K562 (cell line): Measurements from ENCODE around the gene ARHGEF4. TPM values are rescaled to one million over a fixed set of nuclear protein-coding genes. Genes with fewer than 3 reads are reported as not detected.

Experiments used
- ATAC-seq: fragments of 200-7000 bp; cut with Tn5 transposase; 3 replicates; pipeline ENCODE4 v1.9.1; 2020; ENCODE audit warnings: moderate library complexity
- BruUV-seq: library from RNA; stranded (reverse); fragments of 400-500 nt; replicated peaks from 2 replicates; lab custom pipeline; 2021; lab: Mats Ljungman, UMichigan
- CTCF ChIA-PET: fragments of 300-600 bp; formaldehyde crosslinking; extraction: SDS; loops from one replicate; lab custom pipeline; 2021; ENCODE audit warnings: low intra/inter-chr PET ratio; lab: Yijun Ruan, JAX
- POLR2A ChIA-PET: fragments of 300-600, 350-650 bp; sonication (Branson Sonifier 250); formaldehyde crosslinking; extraction: SDS; loops from one replicate; lab custom pipeline; 2021; ENCODE audit warnings: antibody characterized with exemption, inconsistent platforms; lab: Yijun Ruan, JAX
- DNase-seq, 4 experiments: peaks; one replicate each; pipeline versions ENCODE4 v3.0.0 to v3.0.0-alpha.2; 2011 to 2018; ENCODE audit warnings: low spot score in 3 of 4, mixed read lengths in 3 of 4; ENCODE audit errors: extremely low read depth in 1 of 4
- FAIRE-seq: peaks from 2 replicates; lab custom pipeline; 2011; peaks lifted over from hg19 to GRCh38; lab: Jason Lieb, UNC
- H2AFZ ChIP-seq: 2 replicates; pipeline ENCODE4 v1.6.0; 2011; ENCODE audit warnings: low read depth, low read length, control low read depth, inconsistent platforms
- H3K27ac ChIP-seq: fragments of 200-600 bp; 3 replicates; pipeline ENCODE4 v1.8.0; 2011; ENCODE audit warnings: low read depth, mild to moderate bottlenecking, control low read depth, inconsistent platforms, low read length, moderate library complexity, mixed read lengths; ENCODE audit errors: extremely low read depth
- H3K27me3 ChIP-seq, 2 experiments: fragments of 300-600 bp in 1 of 2; 2 replicates in 1 of 2; 3 replicates in 1 of 2; pipeline versions ENCODE4 v1.6.0 to v1.8.0; 2011; ENCODE audit warnings: inconsistent platforms in 2 of 2, low read length in 2 of 2, mild to moderate bottlenecking in 1 of 2, mixed read lengths in 1 of 2, moderate library complexity in 1 of 2; ENCODE audit not compliant: control insufficient read depth in 2 of 2, insufficient read depth in 2 of 2
- H3K36me3 ChIP-seq: fragments of 300-600 bp; 3 replicates; pipeline ENCODE4 v1.8.0; 2011; ENCODE audit warnings: mild to moderate bottlenecking, low read length, inconsistent platforms; ENCODE audit not compliant: control insufficient read depth, insufficient read depth
- H3K4me1 ChIP-seq, 2 experiments: fragments of 200-600 bp in 1 of 2; replicated peaks in 1 of 2; 2 replicates in 1 of 2; 3 replicates in 1 of 2; pipeline versions ENCODE4 v1.5.1 to v1.8.0; 2011; ENCODE audit warnings: inconsistent platforms in 2 of 2, low read length in 2 of 2, mild to moderate bottlenecking in 1 of 2, mixed read lengths in 1 of 2, moderate library complexity in 1 of 2; ENCODE audit not compliant: control insufficient read depth in 2 of 2, insufficient read depth in 2 of 2
- H3K4me2 ChIP-seq: 2 replicates; pipeline ENCODE4 v1.6.1; 2011; ENCODE audit warnings: low read length, control low read depth, inconsistent platforms, mixed read lengths; ENCODE audit not compliant: insufficient read depth
- H3K4me3 ChIP-seq: fragments of 200-600 bp; sonication (generic), shearing (Covaris generic); 2 replicates; pipeline ENCODE4 v1.5.1; 2016; ENCODE audit warnings: control low read depth, inconsistent platforms
- H3K79me2 ChIP-seq: fragments of 200-600 bp; 3 replicates; pipeline ENCODE4 v1.8.0; 2011; ENCODE audit warnings: low read length, inconsistent platforms; ENCODE audit not compliant: control insufficient read depth, insufficient read depth
- H3K9ac ChIP-seq, 2 experiments: 2 replicates each; pipeline versions ENCODE4 v1.6.0 to v1.6.1; 2011; ENCODE audit warnings: low read depth in 2 of 2, low read length in 2 of 2, control low read depth in 1 of 2, inconsistent platforms in 1 of 2, mild to moderate bottlenecking in 1 of 2, mixed read lengths in 1 of 2; ENCODE audit not compliant: insufficient read depth in 1 of 2
- H3K9me1 ChIP-seq: one replicate; pipeline ENCODE4 v1.6.0; 2011; ENCODE audit warnings: inconsistent platforms, mild to moderate bottlenecking, low read length, moderate library complexity; ENCODE audit not compliant: control insufficient read depth, insufficient read depth
- H3K9me3 ChIP-seq: replicated peaks from 2 replicates; pipeline ENCODE4 v1.5.1; 2011; ENCODE audit warnings: low read depth, low read length, inconsistent platforms; ENCODE audit not compliant: control insufficient read depth, insufficient read depth
- H4K20me1 ChIP-seq: replicated peaks from 2 replicates; pipeline ENCODE4 v1.6.1; 2011; ENCODE audit warnings: low read length, inconsistent platforms, mixed read lengths; ENCODE audit not compliant: control insufficient read depth, insufficient read depth
- AFF1 ChIP-seq, 2 experiments: fragments of 450-650 bp; IDR thresholded peaks; 2 replicates each; pipeline ENCODE4 v1.6.1; 2018; ENCODE audit warnings: mild to moderate bottlenecking in 2 of 2, low read depth in 1 of 2; ENCODE audit not compliant: partially characterized antibody in 2 of 2
- DIDO1 ChIP-seq: fragments of 450-650 bp; IDR thresholded peaks from 2 replicates; pipeline ENCODE4 v1.6.1; 2016; ENCODE audit warnings: low read depth, missing biosample characterization, missing genetic modification characterization
- GMEB1 ChIP-seq: fragments of 250-450 bp; sonication (Bioruptor Pico); IDR thresholded peaks from 2 replicates; pipeline ENCODE4 v1.4.0; 2020; ENCODE audit warnings: mild to moderate bottlenecking
- HOXB6 ChIP-seq: fragments of 250-450 bp; sonication (Bioruptor Pico); IDR thresholded peaks from 2 replicates; pipeline ENCODE4 v1.5.1; 2022; ENCODE audit warnings: mild to moderate bottlenecking, borderline replicate concordance
- ILF3 ChIP-seq: fragments of 450-650 bp; IDR thresholded peaks from 2 replicates; pipeline ENCODE4 v1.6.1; 2018; ENCODE audit warnings: antibody characterized with exemption, mild to moderate bottlenecking, moderate library complexity, borderline replicate concordance
- KLF13 ChIP-seq: fragments of 450-650 bp; IDR thresholded peaks from 2 replicates; pipeline ENCODE4 v1.6.1; 2016; ENCODE audit warnings: missing genetic modification characterization, low read depth, mild to moderate bottlenecking, missing compliant biosample characterization, moderate library complexity, borderline replicate concordance
- MEF2A ChIP-seq: IDR thresholded peaks from 2 replicates; pipeline ENCODE4 v1.6.1; 2011; ENCODE audit warnings: low read depth, mild to moderate bottlenecking, low read length, moderate library complexity; ENCODE audit not compliant: control insufficient read depth
- MYNN ChIP-seq, 2 experiments: sonication (generic); formaldehyde crosslinking in 1 of 2; IDR thresholded peaks; 2 replicates each; pipeline versions ENCODE4 v1.5.0 to v1.6.1; 2016 to 2020; ENCODE audit warnings: antibody characterized with exemption in 1 of 2, missing genetic modification reagents in 1 of 2
- SNRNP70 ChIP-seq: fragments of 200-400 bp; formaldehyde crosslinking; optimal IDR thresholded peaks from 2 replicates; pipeline ENCODE3; 2017; ENCODE audit warnings: low read depth, low read length
- SUPT5H ChIP-seq: fragments of 450-650 bp; IDR thresholded peaks from 2 replicates; pipeline ENCODE4 v1.6.1; 2016
- TCFL5 ChIP-seq: fragments of 250-450 bp; sonication (Bioruptor Pico); conservative IDR thresholded peaks from 2 replicates; pipeline ENCODE4 v1.6.1; 2021; ENCODE audit warnings: mild to moderate bottlenecking, moderate library complexity, matching md5 sums
- THAP7 ChIP-seq: fragments of 250-450 bp; sonication (Bioruptor Pico); IDR thresholded peaks from 2 replicates; pipeline ENCODE4 v1.5.0; 2021
- ZNF134 ChIP-seq: fragments of 250-450 bp; sonication (Bioruptor Pico); conservative IDR thresholded peaks from 2 replicates; pipeline ENCODE4 v1.4.0; 2020
- ZNF274 ChIP-seq: IDR thresholded peaks from 2 replicates; pipeline ENCODE4 v1.6.1; 2011; ENCODE audit warnings: low read depth, mild to moderate bottlenecking, low read length, moderate library complexity, borderline replicate concordance
- WGBS: fragments of 100-300 bp; shearing (Covaris generic); methylation state at CpG from one replicate; pipeline ENCODE4 v1.1.6; 2016; ENCODE audit warnings: low coverage, mixed read lengths; ENCODE audit not compliant: insufficient coverage; ENCODE audit errors: missing lambda C conversion rate; 5-methylcytosine and 5-hydroxymethylcytosine counted together
- in situ Hi-C: fragments of 300-500 bp; cut with MboI; formaldehyde crosslinking; loops from 4 replicates; pipeline ENCODE4 v1.15.0; 2018; ENCODE audit warnings: inconsistent platforms, mixed read lengths
- intact Hi-C: fragments of 100-400 bp; cut with micrococcal nuclease; formaldehyde crosslinking; loops from 2 replicates; pipeline ENCODE4 v1.14.2; 2022
- polyA plus RNA-seq, 8 experiments: library from polyadenylated mRNA; depleted of rRNA in 4 of 8; stranded (reverse) in 5 of 8; unstranded in 3 of 8; fragments of >200 nt; fragmentation: Nextera tagmentation in 2 of 8; fragmentation: Illumina TruSeq in 1 of 8; extraction: Ambion mirVana in 2 of 8; extraction: Trizol in 1 of 8; gene quantifications; 2 replicates each; pipeline versions ENCODE4 v1.2.1 to v1.2.3, GENCODE V29; 2011 to 2014; ENCODE audit warnings: inconsistent platforms in 1 of 8, missing spikeins in 1 of 8
- total RNA-seq, 7 experiments: library from RNA; depleted of rRNA in 6 of 7; stranded (reverse); fragments of >200 nt in 6 of 7; fragmentation: Illumina TruSeq in 2 of 7; extraction: Trizol in 2 of 7; gene quantifications; 2 replicates each; pipeline versions ENCODE4 v1.2.1 to v1.2.3, GENCODE V29; 2011 to 2021; ENCODE audit warnings: low replicate concordance in 1 of 7

Gene ARHGEF4
- total and polyA plus RNA-seq, 9 of the 15 experiments (the other 6 are each of a cell fraction or from before 2014, with no cell fraction given), result not detected

DNA sequence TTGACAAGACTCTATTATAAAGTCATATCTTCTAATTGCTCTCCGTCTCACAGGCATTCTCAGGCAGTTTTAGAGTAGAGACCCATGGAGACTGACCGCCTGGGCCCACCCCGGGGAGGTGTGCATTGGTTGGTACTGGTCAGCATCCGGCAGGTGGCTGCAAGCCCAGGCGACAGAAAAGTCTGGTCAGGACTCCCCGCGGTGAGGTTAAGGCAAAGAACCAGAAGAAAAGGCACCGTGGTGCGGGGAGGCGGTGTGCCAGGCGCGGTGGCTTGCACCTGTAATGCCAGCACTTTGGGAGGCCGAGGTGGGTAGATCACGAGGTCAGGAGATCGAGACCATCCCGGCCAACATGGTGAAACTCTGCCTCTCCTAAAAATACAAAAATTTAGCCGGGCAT, 48.9 kb upstream of the ARHGEF4 start:
- no peaks in the 10 kb centered on the region for H3K36me3 ChIP-seq
- peaks cover 12 to 29% of the 10 kb centered on the region in 2 experiments for H3K27me3 ChIP-seq
- in situ Hi-C loops, result no loop called here
- POLR2A ChIA-PET, result no interaction called here
- no TSS peak for BruUV-seq
- FAIRE-seq (no peak), DNase-seq (no peak), ATAC-seq (no peak)
- no peak for TF ChIP-seq ZNF274
- no peak for TF ChIP-seq ZNF134 (CRISPR knock-in tag)
- no peak for TF ChIP-seq KLF13 (tag)
- no peak for TF ChIP-seq SNRNP70
- TF ChIP-seq GMEB1 (CRISPR knock-in tag), result no peak
- no peak for TF ChIP-seq HOXB6 (CRISPR knock-in tag)
- no peak for TF ChIP-seq SUPT5H
- TF ChIP-seq TCFL5 (CRISPR knock-in tag), result no peak
- no peak for TF ChIP-seq ILF3
- no peak for TF ChIP-seq AFF1 (IDR thresholded peaks at IDR 0.05; ENCODE audit: low read depth in 1 of 2, partially characterized antibody in 2 of 2)
- TF ChIP-seq MYNN (IDR thresholded peaks at IDR 0.05), result no peak
- no peak for TF ChIP-seq MYNN (CRISPR knock-in tag; IDR thresholded peaks at IDR 0.05)
- TF ChIP-seq MEF2A, result no peak
- no peak for TF ChIP-seq DIDO1 (tag)
- no peak for TF ChIP-seq THAP7
- intact Hi-C loops, result no loop called here
- no peak overlapping the region for H2AFZ ChIP-seq
- WGBS, result 1% methylated on average over 16 of the region's 17 CpGs
- CTCF ChIA-PET, result no interaction called here
- H4K20me1 ChIP-seq, result no peaks in the 10 kb centered on the region
- no peak overlapping the region for H3K4me2 ChIP-seq
- H3K4me1 ChIP-seq, result no peaks in the 10 kb centered on the region
- no peaks in the 10 kb centered on the region for H3K9me1 ChIP-seq
- no peak overlapping the region for H3K9ac ChIP-seq
- H3K9me3 ChIP-seq, result no peaks in the 10 kb centered on the region
- H3K79me2 ChIP-seq, result no peaks in the 10 kb centered on the region
- H3K4me3 ChIP-seq, result no peak overlapping the region
- H3K27ac ChIP-seq, result no peak overlapping the region
